ENCODE data around the gene TMEM175.

DNA sequence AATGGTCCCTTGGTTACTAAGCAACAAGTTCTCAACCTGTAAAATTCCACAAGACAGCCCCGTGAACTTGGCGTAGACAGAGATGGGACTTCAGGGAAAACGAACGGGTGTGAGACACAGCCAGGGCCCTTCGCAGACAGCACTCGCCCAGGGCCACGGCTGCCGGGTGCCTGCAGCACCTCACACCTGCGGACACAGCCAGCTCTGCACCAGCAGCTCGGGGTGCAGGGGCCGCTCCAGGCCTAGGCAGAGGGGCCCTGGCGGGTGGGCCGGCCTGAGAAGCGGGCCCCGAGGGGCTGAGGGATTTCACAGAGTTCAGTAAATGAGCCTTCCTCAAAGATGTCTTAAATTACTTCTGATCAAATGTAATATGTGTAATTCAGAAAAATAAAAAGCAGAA lies 34.1 kb upstream of the TMEM175 start:
- no peak for TF ChIP-seq POLR2AphosphoS5 (IDR thresholded peaks at IDR 0.05)
- TF ChIP-seq CTCF (IDR thresholded peaks at IDR 0.05) = no peak
- no peak for TF ChIP-seq POLR2A (IDR thresholded peaks at IDR 0.05)
- no peak for TF ChIP-seq EP300 (IDR thresholded peaks at IDR 0.05)
